ENCODE measurements around the gene ICA1.

Gene ICA1

GRCh38 chr7:8159595-8159994, 102.4 kb downstream of the ICA1 start:
- DNase-seq (ENCODE audit: low spot score) = no peak

DNA sequence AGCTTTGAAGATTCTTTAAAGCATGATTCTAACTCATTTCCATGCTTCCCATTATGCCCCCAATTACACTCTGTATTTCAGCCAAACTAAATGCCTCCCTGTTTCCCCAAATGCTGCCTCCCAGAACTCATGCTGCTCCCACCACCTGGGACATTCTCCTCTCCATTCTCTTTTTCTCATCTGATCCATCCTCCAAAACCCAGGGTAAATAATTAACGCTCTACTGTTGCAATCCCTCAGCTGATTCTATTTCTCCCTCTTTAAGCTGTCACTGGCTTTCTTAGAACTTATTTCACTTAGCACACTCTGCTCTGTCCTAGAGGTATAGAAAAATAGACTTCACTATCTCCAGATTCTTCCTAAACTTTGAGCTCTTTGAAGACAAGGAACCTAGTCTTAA, 104.7 kb downstream of the ICA1 start:
- DNase-seq (ENCODE audit: low spot score) = no peak

DNA sequence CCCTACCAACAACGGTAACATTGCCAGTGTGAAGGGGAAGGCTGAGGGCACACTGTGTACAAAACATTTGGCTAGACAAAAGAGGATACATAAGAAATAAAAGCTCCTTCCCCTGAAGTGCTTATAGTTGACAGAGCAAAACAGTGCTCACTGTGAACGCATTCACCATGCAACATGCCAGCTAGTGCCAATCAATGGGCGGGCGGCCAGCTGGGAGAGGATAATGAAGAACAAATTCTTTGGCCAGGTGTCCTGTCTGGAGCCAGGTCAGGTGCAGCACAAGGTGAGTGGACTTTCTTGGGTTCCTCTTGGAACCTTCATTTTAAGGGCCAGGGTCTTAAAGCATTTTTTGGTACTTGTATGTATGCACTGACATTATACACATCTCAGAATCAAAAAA, 106.1 kb downstream of the ICA1 start:
- no peak for DNase-seq (ENCODE audit: low spot score)

GRCh38 chr7:8154272-8154671, 107.7 kb downstream of the ICA1 start:
- DNase-seq (ENCODE audit: low spot score) = no peak

GRCh38 chr7:8152489-8153192, 109.3 kb downstream of the ICA1 start:
- DNase-seq (ENCODE audit: low spot score) = no peak

GRCh38 chr7:8151161-8151725, 110.7 kb downstream of the ICA1 start:
- DNase-seq (ENCODE audit: low spot score) = no peak

DNA sequence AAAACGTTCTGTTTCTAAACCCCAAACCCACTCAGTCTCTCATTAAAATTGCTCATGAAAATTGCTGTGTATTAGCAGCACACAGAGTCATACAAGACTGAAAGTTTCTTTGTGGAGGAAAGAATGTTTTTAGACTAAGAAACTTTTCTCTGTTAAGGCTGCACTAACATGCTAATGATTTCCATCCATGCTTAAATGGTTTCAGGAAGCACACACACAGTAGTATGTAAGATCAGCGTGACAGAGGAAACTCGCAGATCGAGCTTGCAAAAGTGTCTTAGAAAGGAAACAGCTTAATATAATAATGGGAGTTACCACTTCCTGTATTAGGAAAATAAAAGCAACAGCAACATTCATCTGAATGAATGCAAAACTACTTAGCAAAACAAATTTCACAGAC, 112.7 kb downstream of the ICA1 start:
- DNase-seq (ENCODE audit: low spot score) = no peak

DNA sequence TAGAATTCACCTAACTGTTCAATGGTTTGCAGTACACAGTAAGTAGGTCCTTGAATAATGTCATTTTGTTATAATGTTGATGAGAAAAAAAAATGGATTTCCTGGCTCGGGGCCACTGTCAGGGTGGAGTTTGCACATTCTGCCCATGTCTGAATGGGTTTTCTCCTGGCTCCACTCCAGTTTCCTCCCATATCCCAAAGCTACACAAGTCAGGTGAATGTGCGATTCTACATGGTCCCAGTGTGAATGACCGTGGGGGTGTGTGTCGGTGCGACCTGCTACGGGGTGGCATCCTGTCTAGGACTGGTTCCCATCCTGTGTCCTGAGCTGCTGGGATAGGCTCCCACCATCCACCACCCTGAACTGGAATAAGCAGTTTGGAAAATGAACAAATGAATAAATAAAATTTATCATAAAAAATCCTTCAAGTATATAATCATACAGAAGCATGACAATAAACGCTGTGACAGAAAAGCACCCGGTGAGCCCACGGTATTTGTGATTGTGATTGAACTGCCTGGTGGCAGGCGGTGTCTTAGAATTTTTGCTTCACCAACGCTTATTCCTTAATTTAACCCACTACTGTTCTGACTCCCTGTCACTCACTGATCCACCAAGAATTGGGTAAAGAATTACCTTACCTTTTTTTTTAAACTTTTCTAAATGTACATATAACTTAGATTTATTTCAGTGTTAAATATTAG, 114.1 kb downstream of the ICA1 start:
- DNase-seq (ENCODE audit: low spot score) = no peak

DNA sequence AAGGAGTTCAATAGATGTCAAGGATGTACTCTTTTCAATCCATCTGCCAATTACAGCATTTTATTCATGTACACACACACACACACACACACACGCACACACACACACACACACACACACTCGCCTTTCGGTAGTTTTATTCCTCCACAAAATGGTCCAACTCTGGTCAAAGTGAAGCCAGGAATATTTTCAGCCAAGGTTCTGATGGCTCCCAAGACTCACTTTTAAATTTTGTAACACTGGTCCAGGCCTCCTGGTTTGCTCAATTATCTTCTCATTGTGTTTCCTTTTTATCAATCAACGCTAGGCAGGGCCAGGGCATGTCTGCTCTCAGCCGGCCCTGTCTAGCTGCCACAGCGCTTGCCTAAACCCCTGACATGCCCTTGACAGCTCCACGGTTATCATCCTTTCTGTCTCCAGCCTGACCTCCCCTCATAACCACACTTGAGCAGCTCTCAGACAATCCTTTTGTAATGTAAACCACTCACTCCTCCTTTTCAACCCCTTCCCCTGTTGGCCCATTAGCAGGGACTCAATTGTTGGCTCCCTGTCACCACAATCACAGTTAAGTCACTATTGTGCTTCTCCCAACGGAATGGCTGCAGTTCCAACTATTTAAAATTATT, 115.1 kb downstream of the ICA1 start:
- DNase-seq (ENCODE audit: low spot score) = no peak

DNA sequence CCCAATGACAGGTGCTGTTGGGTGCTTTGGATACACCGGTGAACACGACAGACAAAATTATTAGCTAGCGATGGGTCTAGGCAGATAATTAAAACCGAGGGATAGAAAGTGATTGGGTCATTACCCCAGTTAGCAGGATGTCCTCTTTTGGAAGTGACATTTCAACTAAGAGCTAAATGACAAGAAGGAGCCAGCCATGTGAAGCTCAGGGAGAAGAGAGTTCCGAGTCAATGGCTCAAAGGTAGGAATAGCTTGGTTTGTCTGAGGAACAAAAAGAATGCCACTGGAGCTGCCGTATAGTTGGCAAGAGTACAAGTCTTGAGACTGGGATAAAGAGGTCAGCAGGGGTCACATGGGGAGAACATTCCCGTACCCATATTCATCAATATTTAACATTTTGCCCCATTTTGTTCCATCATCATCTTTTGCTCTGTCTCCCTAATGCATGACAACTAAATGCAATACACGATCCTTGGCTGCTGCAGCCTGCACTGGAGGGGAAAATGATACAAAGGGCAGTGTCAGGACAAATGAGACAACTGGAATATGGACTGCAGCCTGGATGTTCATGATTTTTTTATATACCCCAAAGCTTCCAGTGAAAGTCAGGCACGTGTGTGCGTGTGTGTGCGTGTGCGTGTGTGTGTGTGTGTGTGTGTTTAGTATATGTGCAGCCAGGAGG, 115.7 kb downstream of the ICA1 start:
- no peak for DNase-seq (ENCODE audit: low spot score)

DNA sequence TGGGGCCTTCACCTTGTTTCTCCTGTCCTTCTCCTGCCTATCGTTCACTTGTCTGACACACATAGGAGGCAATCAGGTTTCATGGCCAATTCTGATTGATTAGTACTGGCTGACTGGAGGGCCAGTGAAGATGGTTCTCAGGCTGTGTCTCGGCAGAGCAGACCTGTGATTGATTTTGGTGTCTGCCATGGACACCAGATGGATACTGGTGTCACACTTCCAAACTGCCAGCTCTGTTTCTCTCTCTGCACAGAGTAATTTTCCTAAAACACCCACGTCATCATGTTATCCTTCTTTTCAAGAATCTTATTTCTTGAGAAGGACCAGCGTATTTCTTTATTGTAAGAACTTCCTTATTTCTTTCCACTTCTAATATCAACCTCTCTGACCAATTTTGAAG, 117.1 kb downstream of the ICA1 start:
- no peak for DNase-seq (ENCODE audit: low spot score)

- DNase-seq (ENCODE audit: low spot score) = no peak
Measured at GRCh38 chr7:8143151-8143874, 118.7 kb downstream of the ICA1 start.

DNA sequence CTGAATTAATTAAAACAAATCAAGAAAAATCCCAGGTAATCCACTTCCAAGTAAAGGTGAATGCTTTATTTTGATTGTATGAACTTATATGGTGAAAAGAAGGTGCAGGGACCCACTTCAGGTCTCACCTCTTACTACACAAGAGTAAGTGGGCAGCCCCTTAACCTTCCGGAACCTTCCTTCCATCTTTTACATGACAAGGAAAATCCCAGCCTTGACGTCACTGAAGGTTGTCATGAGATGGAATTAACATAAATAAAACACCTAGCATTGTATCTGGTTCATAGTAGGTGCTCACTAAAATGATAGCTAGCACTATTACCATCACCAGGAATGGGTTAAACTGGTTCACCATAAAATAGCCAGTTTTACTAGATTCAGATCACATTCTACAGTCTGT, 119.5 kb downstream of the ICA1 start:
- DNase-seq (ENCODE audit: low spot score) = no peak

GRCh38 chr7:8141070-8141469, 120.9 kb downstream of the ICA1 start:
- DNase-seq (ENCODE audit: low spot score) = no peak

GRCh38 chr7:8136051-8136730, 125.8 kb downstream of the ICA1 start:
- DNase-seq (ENCODE audit: low spot score) = no peak

DNA sequence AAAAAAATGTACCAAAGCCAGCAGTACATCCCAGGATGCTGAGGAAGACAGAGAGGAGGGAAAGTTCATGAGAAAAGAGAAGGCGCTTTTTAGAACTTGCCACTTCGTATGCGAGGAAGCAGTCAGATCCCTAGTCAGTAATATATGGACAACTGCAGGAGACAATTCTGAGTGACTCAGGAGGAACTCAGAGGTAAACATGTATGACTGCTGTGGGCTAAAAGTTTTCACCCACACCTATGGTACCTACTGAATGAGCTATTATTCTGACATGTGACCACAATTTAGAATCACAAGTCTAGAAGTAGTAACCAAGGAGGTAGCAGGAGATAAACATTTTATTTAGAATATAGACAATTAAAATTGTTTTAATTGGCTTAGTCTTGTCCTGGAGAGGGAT, 126.5 kb downstream of the ICA1 start:
- DNase-seq (ENCODE audit: low spot score) = no peak

GRCh38 chr7:8134089-8134733, 127.8 kb downstream of the ICA1 start:
- no peak for DNase-seq (ENCODE audit: low spot score)

DNA sequence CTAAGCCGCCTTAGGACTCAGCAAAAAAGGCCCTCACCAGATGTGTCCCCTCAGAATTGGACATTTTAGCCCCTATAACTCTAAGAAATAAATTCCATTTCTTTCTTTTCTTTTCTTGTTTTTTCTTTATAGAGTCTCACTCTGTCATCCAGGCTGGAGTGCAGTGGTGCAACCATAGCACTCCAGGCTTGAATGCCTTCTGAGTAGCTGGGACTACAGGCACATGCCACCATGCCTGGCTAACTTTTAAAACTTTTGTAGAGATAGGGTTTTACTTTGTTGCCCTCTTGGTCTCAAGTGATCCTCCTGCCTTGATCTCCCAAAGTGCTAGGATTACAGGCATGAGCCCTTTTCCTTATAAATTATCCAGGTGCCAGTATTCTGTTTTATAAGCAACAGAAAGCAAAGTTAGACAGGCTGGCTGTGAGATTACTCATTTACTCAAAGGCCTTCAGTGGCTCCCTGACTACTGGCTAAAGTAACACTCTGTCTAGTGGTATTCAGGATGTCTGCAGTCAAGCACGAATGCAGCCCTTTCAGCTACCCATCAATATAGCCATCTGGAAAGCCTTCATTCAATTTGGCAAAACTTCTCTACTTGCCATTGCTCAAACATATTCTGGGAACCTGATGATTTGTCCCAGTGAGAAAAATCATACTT, 128.6 kb downstream of the ICA1 start:
- no peak for DNase-seq (ENCODE audit: low spot score)

DNA sequence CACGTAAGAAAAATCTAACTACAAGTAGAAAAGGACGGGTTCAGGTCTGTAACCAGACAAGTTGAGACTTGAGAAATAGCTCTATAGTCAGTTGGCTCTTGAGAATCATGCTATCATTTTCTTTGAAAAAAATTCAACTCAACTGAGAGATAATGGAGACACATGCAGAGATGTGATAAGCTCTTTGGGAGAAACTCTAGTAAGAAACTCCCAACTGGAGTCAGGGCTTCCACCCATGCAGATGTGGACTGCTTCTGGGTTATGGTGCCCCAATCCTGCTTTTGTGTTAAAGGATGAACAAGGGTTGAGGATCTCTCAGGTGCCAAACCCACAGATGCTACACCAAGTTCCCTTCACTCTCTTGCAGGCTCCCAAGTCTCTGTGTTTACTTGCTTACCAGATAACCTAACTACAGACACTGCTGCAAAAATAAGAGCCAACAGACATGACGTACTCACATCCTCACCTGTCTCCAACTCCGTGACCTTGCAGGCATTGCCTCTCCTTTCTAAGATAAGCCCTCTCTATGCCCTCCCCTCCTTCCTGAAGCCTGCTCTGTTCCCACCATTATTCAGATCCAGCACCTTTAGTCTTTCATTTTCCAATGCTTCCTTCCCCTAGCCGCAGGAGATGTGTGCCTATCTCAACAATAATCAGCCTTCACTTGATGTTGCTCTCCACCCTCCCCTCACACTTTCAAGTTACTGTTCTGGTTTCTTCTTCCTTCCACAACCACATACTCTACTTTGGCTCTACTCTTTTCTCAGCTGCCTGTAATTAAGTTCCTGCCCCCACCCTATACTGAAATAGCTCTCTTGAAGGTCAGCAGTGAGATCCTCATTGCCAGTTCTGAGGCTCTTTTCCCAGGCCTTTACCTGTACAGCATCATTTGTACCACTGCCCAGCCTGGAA, 130.0 kb downstream of the ICA1 start:
- DNase-seq (ENCODE audit: low spot score) = no peak
